ENCODE measurements around the gene PDZRN3.

DNA sequence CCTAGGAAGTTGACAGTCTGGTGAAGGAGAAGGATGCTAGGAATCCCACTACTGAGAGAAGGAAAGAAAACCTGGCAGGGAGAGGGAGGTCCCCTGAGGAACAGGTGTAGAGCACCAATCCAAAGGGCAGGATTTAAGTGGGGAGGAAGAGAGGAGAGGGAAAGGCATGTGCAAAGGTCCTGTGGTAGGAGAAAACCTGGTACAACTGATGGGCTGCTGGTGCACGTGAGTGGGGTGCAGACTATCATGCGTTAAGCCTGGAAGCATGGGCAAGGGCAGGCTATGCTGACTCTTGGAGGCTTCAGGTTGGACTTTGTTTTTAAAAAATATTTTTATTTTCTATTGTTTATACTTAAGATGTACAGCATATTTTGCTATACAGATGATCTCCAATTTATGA is 209.6 kb downstream of the PDZRN3 start:
- TF ChIP-seq CTCF (IDR thresholded peaks at IDR 0.05) (no peak), POLR2A (IDR thresholded peaks at IDR 0.05) (no peak)
